Heart left ventricle (tissue), 13 donors: ENCODE measurements around the gene ATP8A1.

Source experiments
- CTCF ChIP-seq, 12 donors: fragments of 200-600 bp; sonication (generic) in 4 of 12; IDR thresholded peaks; one replicate each; pipeline versions ENCODE4 v1.5.0 to v1.8.0; 2018 to 2022; ENCODE audit warnings: antibody characterized with exemption in 12 of 12, mild to moderate bottlenecking in 5 of 12
- POLR2A ChIP-seq, 2 donors: fragments of 450-650 bp; IDR thresholded peaks; one replicate each; pipeline ENCODE4 v1.6.1; 2017; ENCODE audit warnings: antibody characterized with exemption in 2 of 2, mild to moderate bottlenecking in 2 of 2, moderate library complexity in 2 of 2
- donor health status: ischemic (EF 13 %, LVEDD 7.1; RV severe dilation, severe dysfunction).
- donor health status: DM: no; HTN: yes; CAD: no.
- donor health status: DM: no; HTN: no; CAD: no.
- donor health status: ischemic (EF 25% LVEDD 6.9; RV normal size, moderate dysfunction).
- donor health status: ischemic (EF 25% LVEDD 5.7; RV mildly dilated, moderate dysfunction).
- donor health status: ischemic (EF 35%, LVEDD 5.7; RV mildly dilated, moderate dysfunction).
- donor health status: nonischemic (EF 11% LVEDD 7.7; RV severe dilation, severe dysfunction).
- donor health status: DM: yes; HTN: yes; CAD: no.
- donor health status: PGD.
- donor health status: ischemic (EF 29% LVEDD 5.4; RV normal size, mild dysfunction).
- donor health status: nonischemic (EF 23%, LVEDD 6.1; RV moderate dilation, normal function).

DNA sequence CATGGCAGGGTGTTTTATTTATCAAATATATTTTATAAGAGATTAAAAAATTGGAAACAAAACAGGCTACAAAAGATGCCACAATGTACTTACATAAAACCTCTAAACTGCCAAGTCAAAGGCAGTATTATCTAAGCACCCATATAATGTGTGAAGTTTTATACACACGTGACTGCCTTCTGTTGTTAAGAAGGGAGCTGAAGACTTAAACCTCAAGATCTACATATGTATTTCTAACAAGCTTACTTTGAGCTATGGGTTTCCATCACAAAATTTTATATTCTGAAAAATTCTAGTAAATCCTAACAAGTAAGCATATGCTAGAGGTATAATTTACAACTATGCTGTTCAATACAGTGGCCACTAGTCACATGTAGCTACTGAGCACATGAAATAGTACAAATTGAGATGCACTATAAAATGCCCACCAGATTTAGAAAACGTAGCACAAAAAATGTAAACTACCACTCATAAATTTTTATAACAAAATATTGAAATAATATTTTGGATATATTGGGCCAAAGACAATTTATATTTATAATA lies 9.8 kb downstream of the ATP8A1 start:
- TF ChIP-seq CTCF (IDR thresholded peaks at IDR 0.05) (no peak), POLR2A (IDR thresholded peaks at IDR 0.05) (no peak)
